GM12878 (cell line): ENCODE measurements around the gene DMD. TPM values are rescaled to one million over a fixed set of nuclear protein-coding genes. Genes with fewer than 3 reads are reported as not detected.

ENCODE experiments used
- ATAC-seq: fragments of 200-7000 bp; cut with Tn5 transposase; 3 replicates; pipeline ENCODE4 v1.9.1; 2020; ENCODE audit warnings: mild to moderate bottlenecking, moderate library complexity
- BruUV-seq: library from RNA; stranded (reverse); fragments of 400-500 nt; replicated peaks from 2 replicates; lab custom pipeline; 2021; lab: Mats Ljungman, UMichigan
- CTCF ChIA-PET: fragments of 300-600 bp; sonication (Branson Sonifier 250); formaldehyde crosslinking; extraction: SDS; loops from one replicate; lab custom pipeline; 2021; ENCODE audit warnings: inconsistent platforms; lab: Yijun Ruan, JAX
- POLR2A ChIA-PET: fragments of 350-600 bp; formaldehyde crosslinking; extraction: SDS; loops from one replicate; lab custom pipeline; 2021; ENCODE audit warnings: inconsistent platforms; lab: Charles Lee
- RAD21 ChIA-PET: fragments of 300-600 bp; sonication (Branson Sonifier 250); formaldehyde crosslinking; loops from one replicate; lab custom pipeline; 2023; ENCODE audit warnings: antibody characterized with exemption; ENCODE audit not compliant: unreplicated experiment; lab: Charles Lee
- SMC1A ChIA-PET: fragments of 300-600 bp; sonication (Branson Sonifier 250); formaldehyde crosslinking; loops from one replicate; lab custom pipeline; 2023; ENCODE audit not compliant: unreplicated experiment, uncharacterized antibody; lab: Charles Lee
- DNase-seq: peaks from one replicate; pipeline ENCODE4 v3.0.0-alpha.2; 2011; ENCODE audit warnings: low read depth, low spot score
- FAIRE-seq: peaks from 3 replicates; lab custom pipeline; 2011; peaks lifted over from hg19 to GRCh38; lab: Jason Lieb, UNC
- H2AFZ ChIP-seq: 2 replicates; pipeline ENCODE4 v1.6.0; 2011; ENCODE audit warnings: low read depth, low read length, control low read depth; ENCODE audit not compliant: control insufficient read depth
- H3K27ac ChIP-seq: 2 replicates; pipeline ENCODE4 v1.5.1; 2011; ENCODE audit warnings: control low read depth; ENCODE audit not compliant: control insufficient read depth, insufficient read depth
- H3K27me3 ChIP-seq, 2 experiments: replicated peaks in 1 of 2; 2 replicates each; pipeline versions ENCODE4 v1.6.0 to v1.6.1; 2011; ENCODE audit warnings: low read length in 1 of 2; ENCODE audit not compliant: control insufficient read depth in 2 of 2, insufficient read depth in 2 of 2
- H3K36me3 ChIP-seq, 2 experiments: 2 replicates each; pipeline ENCODE4 v1.5.1; 2011; ENCODE audit warnings: low read length in 1 of 2; ENCODE audit not compliant: control insufficient read depth in 2 of 2, insufficient read depth in 2 of 2
- H3K4me1 ChIP-seq: 2 replicates; pipeline ENCODE4 v1.6.1; 2011; ENCODE audit warnings: mild to moderate bottlenecking, low read length, moderate library complexity, mixed read lengths; ENCODE audit not compliant: control insufficient read depth, insufficient read depth
- H3K4me2 ChIP-seq: 2 replicates; pipeline ENCODE4 v1.6.0; 2011; ENCODE audit warnings: control low read depth; ENCODE audit not compliant: control insufficient read depth, insufficient read depth
- H3K4me3 ChIP-seq: fragments of 200-600 bp; sonication (generic); 2 replicates; pipeline ENCODE4 v1.5.1; 2016
- H3K79me2 ChIP-seq: 2 replicates; pipeline ENCODE4 v1.6.0; 2011; ENCODE audit warnings: low read length; ENCODE audit not compliant: control insufficient read depth, insufficient read depth
- H3K9ac ChIP-seq: 2 replicates; pipeline ENCODE4 v1.8.0; 2011; ENCODE audit warnings: low read length, control low read depth, mixed read lengths; ENCODE audit not compliant: control insufficient read depth, insufficient read depth
- H3K9me3 ChIP-seq: replicated peaks from 3 replicates; pipeline ENCODE4 v1.5.1; 2011; ENCODE audit warnings: mild to moderate bottlenecking, low read length; ENCODE audit not compliant: control insufficient read depth, insufficient read depth
- H4K20me1 ChIP-seq: 2 replicates; pipeline ENCODE4 v1.6.0; 2011; ENCODE audit not compliant: control insufficient read depth, insufficient read depth
- HCFC1 ChIP-seq: fragments of 150-350 bp; IDR thresholded peaks from 2 replicates; pipeline ENCODE4 v1.6.1; 2014; ENCODE audit warnings: low read length
- NR2F1 ChIP-seq: fragments of 450-650 bp; conservative IDR thresholded peaks from 2 replicates; pipeline ENCODE4 v1.6.1; 2017; ENCODE audit warnings: mild to moderate bottlenecking
- RB1 ChIP-seq: fragments of 450-650 bp; formaldehyde crosslinking; IDR thresholded peaks from 2 replicates; pipeline ENCODE4 v1.6.1; 2017; ENCODE audit warnings: mild to moderate bottlenecking, borderline replicate concordance
- WGBS: methylation state at CpG from one replicate; pipeline ENCODE4 v1.1.6; 2016; ENCODE audit warnings: low lambda C conversion rate; ENCODE audit not compliant: insufficient replicate concordance, insufficient coverage; ENCODE audit errors: missing lambda C conversion rate; 5-methylcytosine and 5-hydroxymethylcytosine counted together
- in situ Hi-C: fragments of 300-500 bp; cut with MboI; formaldehyde crosslinking; loops from 9 replicates; pipeline ENCODE4 v1.14.3; 2018; ENCODE audit warnings: mixed read lengths
- intact Hi-C: fragments of 100-400 bp; cut with micrococcal nuclease; formaldehyde crosslinking; loops from one replicate; pipeline ENCODE4 v1.14.2; 2022; ENCODE audit not compliant: unreplicated experiment
- polyA plus RNA-seq, 11 experiments: library from polyadenylated mRNA; depleted of rRNA in 4 of 11; unstranded in 6 of 11; stranded (reverse) in 5 of 11; fragments of >200 nt; fragmentation: Nextera tagmentation in 4 of 11; fragmentation: Illumina TruSeq in 1 of 11; extraction: Ambion mirVana in 4 of 11; extraction: Trizol in 1 of 11; gene quantifications; 1 replicate in 1 of 11; 2 replicates in 10 of 11; pipeline versions ENCODE4 v1.2.1 to v1.2.3, GENCODE V29; 2011 to 2016; ENCODE audit warnings: inconsistent platforms in 2 of 11, missing spikeins in 2 of 11, low read depth in 1 of 11
- total RNA-seq, 4 experiments: library from RNA; depleted of rRNA in 3 of 4; stranded (reverse); fragments of >200 nt in 3 of 4; fragmentation: Illumina TruSeq in 1 of 4; extraction: Trizol in 1 of 4; gene quantifications; 2 replicates each; pipeline versions ENCODE4 v1.2.1 to v1.2.3, GENCODE V29; 2013 to 2021

DMD gene
- total and polyA plus RNA-seq, 10 of the 15 experiments (the other 5 are each of a cell fraction or from before 2014, with no cell fraction given) = 1.4 to 24.3 (median 4.3) TPM

DNA sequence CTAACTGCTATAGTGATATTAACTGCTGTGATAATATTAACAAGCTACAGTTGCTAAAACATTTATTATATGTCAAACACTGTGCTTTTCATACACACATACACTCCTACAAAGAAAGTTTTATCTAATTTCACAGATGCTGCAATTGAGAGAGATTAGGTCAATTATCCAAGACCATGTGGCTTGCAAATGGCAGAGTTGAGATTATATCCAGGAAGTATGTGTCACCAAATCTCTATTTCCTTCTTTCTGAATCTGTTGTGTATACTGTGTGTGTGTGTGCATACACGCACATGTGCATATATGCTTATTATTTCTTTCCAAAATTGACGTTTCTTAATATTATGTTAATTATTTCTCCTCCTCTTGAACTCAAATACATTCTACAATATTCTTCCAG lies 1363.6 kb downstream of the DMD start:
- Histone ChIP-seq H3K4me2 (no peak overlapping the region), H4K20me1 (no peaks in the 10 kb centered on the region), H3K27ac (no peak overlapping the region), H2AFZ (no peak overlapping the region), H3K9me3 (no peaks in the 10 kb centered on the region), H3K9ac (no peak overlapping the region), H3K27me3 (no peaks in the 10 kb centered on the region), H3K4me1 (no peaks in the 10 kb centered on the region), H3K36me3 (no peaks in the 10 kb centered on the region), H3K4me3 (no peak overlapping the region), H3K79me2 (no peaks in the 10 kb centered on the region)
- in situ Hi-C loops (no loop called here), intact Hi-C loops (no loop called here)
- DNase-seq (no peak), ATAC-seq (no peak), FAIRE-seq (no peak)
- CTCF ChIA-PET = no interaction called here
- POLR2A ChIA-PET = no interaction called here
- SMC1A ChIA-PET = no interaction called here
- RAD21 ChIA-PET = no interaction called here
- BruUV-seq = no TSS peak
- TF ChIP-seq RB1 = no peak
- WGBS = 17% methylated on average over 2 of the region's 2 CpGs

DNA sequence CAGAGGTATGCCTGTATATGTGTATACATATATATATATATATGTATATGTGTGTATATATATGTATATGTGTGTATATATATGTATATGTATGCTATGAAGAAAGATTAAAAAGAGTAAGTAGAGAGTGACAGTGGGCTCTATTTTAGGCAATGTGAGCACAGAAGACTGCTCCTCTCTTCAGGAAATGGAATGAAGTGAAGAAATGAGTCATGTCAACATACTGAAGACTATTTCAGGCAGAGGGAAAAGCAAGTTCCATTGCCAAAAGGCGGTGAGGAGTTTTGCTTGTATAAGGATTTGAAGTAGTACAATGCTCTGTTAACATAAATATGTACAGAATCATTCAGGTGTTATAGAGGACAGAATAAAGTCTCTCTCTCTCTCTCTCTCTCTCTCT lies 1366.3 kb downstream of the DMD start:
- no peaks in the 10 kb centered on the region for H3K9me3 ChIP-seq
- H3K9ac ChIP-seq = no peak overlapping the region
- FAIRE-seq = no peak
- ChIA-PET RAD21 (no interaction called here), SMC1A (no interaction called here), CTCF (no interaction called here)
- in situ Hi-C loops = no loop called here
- no peaks in the 10 kb centered on the region for H4K20me1 ChIP-seq
- BruUV-seq = no TSS peak
- no peaks in the 10 kb centered on the region for H3K36me3 ChIP-seq
- intact Hi-C loops = no loop called here
- no peaks in the 10 kb centered on the region for H3K27me3 ChIP-seq
- no peak for TF ChIP-seq NR2F1
- TF ChIP-seq HCFC1 = no peak
- TF ChIP-seq, all 136 proteins: peak for 0
- H3K79me2 ChIP-seq = no peaks in the 10 kb centered on the region
- H3K4me2 ChIP-seq = no peak overlapping the region
- H3K4me3 ChIP-seq = no peak overlapping the region
- H3K27ac ChIP-seq = no peak overlapping the region
- no peaks in the 10 kb centered on the region for H3K4me1 ChIP-seq
- H2AFZ ChIP-seq = no peak overlapping the region
- 50% methylated on average over 1 of the region's 1 CpG for WGBS
- DNase-seq = no peak
- no peak for ATAC-seq
- POLR2A ChIA-PET = no interaction called here
